Brain microvascular endothelial cell (primary cell): Measurements from ENCODE around the gene YWHAG.
A peak's percentile ranks its signal among the peaks of the same experiment; 100 is the strongest.

ENCODE experiments used
- DNase-seq: peaks from one replicate; pipeline ENCODE4 v3.0.0-alpha.2; 2020
- H3K27ac ChIP-seq: fragments of 250-450 bp; sonication (Bioruptor Pico); 2 replicates; pipeline ENCODE4 v1.5.1; 2020; ENCODE audit warnings: mild to moderate bottlenecking, moderate library complexity
- H3K27me3 ChIP-seq: fragments of 250-450 bp; sonication (Bioruptor Pico); replicated peaks from 2 replicates; pipeline ENCODE4 v1.5.1; 2020; ENCODE audit warnings: mild to moderate bottlenecking
- H3K36me3 ChIP-seq: fragments of 250-450 bp; sonication (Bioruptor Pico); replicated peaks from 2 replicates; pipeline ENCODE4 v1.5.1; 2020; ENCODE audit warnings: mild to moderate bottlenecking
- H3K4me3 ChIP-seq: 2 replicates; pipeline ENCODE4 v1.5.1; 2011; ENCODE audit warnings: low read depth, mild to moderate bottlenecking, control low read depth, low read length, moderate library complexity
- in situ Hi-C: cut with HindIII; loops from 2 replicates; pipeline ENCODE4 v1.10.0; 2017; ENCODE audit warnings: low sequenced_read_pairs, low pct_ligation_motif_present
- TF ChIP-seq, protein P1 (sequence below): IDR thresholded peaks from 2 replicates; pipeline ENCODE4 v1.5.1; 2011; ENCODE audit warnings: low read depth, mild to moderate bottlenecking, moderate library complexity, low read length, control low read depth, inconsistent platforms; ENCODE audit errors: missing control alignments

YWHAG gene

DNA sequence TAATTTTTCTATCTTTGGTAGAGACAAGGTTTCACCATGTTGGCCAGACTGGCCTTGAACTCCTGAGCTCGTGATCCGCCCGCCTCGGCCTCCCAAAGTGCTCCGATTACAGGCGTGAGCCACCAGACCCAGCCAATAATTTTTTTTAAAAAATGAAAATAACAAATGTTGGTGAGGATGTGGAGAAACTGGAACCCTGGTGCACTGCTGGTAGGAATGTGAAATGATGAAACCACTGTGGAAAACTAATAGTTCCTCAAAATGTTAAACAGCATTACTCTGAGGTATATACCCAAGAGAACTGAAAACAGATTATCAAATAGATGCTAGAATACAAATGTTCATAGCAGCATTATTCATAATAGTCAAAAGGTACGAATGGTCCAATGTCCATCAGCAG is 23.0 kb upstream of the YWHAG start:
- TF ChIP-seq, protein P1, sequence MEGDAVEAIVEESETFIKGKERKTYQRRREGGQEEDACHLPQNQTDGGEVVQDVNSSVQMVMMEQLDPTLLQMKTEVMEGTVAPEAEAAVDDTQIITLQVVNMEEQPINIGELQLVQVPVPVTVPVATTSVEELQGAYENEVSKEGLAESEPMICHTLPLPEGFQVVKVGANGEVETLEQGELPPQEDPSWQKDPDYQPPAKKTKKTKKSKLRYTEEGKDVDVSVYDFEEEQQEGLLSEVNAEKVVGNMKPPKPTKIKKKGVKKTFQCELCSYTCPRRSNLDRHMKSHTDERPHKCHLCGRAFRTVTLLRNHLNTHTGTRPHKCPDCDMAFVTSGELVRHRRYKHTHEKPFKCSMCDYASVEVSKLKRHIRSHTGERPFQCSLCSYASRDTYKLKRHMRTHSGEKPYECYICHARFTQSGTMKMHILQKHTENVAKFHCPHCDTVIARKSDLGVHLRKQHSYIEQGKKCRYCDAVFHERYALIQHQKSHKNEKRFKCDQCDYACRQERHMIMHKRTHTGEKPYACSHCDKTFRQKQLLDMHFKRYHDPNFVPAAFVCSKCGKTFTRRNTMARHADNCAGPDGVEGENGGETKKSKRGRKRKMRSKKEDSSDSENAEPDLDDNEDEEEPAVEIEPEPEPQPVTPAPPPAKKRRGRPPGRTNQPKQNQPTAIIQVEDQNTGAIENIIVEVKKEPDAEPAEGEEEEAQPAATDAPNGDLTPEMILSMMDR = peak; percentile 23
- Histone ChIP-seq H3K4me3 (no peak overlapping the region), H3K27ac (no peak overlapping the region), H3K27me3 (no peaks in the 10 kb centered on the region), H3K36me3 (no peaks in the 10 kb centered on the region)
- no peak for DNase-seq
- in situ Hi-C loops = no loop called here

DNA sequence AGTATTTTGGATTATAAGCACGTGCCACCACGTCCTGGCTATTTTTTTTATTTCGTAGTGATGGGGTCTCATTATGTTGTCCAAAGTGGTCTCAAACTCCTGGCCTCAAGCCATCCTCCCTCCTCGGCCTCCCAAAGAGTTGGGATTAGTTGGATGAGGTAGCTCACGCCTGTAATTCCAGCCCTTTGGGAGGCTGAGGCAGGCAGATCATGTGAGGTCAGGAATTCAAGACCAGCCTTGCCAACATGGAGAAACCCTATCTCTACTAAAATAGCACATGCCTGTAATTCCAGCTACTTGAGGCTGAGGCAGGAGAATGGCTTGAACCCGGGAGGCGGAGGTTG is 21.8 kb upstream of the YWHAG start:
- Histone ChIP-seq H3K27ac (peak overlapping the region; percentile 84), H3K36me3 (no peaks in the 10 kb centered on the region), H3K27me3 (no peaks in the 10 kb centered on the region), H3K4me3 (no peak overlapping the region)
- TF ChIP-seq, protein P1 = no peak
- no peak for DNase-seq
- in situ Hi-C loops = no loop called here

DNA sequence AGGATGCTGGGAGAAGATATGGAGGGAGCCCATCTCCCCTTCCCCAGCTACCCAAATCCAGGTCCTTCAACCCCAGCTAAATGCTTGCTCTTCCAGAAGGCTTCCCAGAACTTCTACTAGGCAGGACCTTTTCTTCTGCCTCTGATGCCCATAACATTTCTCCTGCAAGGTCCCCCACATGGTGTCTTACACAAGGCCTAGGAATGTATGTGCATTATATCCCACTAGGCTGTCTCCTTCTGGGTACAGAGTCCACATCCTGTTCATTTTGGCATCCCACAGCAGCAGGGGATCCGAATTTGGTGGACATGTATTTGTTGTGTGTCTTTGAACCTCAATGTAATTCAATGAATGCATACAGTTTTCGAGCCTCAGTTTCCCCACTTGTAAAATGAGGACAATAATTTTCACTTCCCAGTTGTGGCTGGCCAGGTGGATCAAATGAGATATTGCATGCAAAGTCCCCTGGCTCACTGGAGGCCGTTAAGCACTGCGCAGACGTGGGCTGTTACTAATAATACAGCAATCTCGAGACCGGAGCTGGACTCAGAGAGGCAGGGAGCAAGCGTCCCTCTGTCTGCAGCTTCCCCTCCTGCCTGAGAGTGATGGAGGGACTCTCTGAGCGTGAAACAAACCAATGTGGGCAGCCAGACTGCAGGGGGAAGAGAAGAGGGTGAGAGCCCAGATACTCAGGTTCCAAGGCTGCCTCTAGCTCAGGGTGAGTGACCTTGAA is 18.6 kb upstream of the YWHAG start:
- DNase-seq = no peak

DNA sequence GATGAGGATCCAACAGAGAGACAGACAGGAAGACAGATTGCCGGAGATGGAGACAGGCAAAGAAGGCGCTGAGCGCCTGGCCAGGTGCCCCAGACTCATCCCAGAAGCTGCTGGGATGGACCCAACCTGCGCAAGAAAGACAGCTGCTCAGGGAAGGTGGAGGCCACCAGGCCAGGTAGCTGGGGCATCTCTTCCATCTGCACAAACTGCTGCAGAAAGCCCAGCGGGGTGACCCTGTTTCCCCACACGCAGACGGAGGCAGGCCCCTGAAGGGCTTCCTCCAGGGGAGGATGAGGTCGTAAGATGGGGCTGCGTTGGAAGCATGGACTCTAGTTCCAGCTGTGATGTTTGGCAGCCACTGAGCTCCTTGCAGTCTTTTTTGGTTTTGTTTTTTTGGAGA is 16.5 kb upstream of the YWHAG start:
- TF ChIP-seq, protein P1 = no peak
- in situ Hi-C loops = no loop called here

More for the DNA sequence above, 18.6 kb upstream of the YWHAG start:
- H3K27me3 ChIP-seq = no peaks in the 10 kb centered on the region
- no peak overlapping the region for H3K4me3 ChIP-seq
- in situ Hi-C loops = no loop called here
- no peaks in the 10 kb centered on the region for H3K36me3 ChIP-seq
- TF ChIP-seq, protein P1 = no peak
- H3K27ac ChIP-seq = peak overlapping the region; percentile 17

DNA sequence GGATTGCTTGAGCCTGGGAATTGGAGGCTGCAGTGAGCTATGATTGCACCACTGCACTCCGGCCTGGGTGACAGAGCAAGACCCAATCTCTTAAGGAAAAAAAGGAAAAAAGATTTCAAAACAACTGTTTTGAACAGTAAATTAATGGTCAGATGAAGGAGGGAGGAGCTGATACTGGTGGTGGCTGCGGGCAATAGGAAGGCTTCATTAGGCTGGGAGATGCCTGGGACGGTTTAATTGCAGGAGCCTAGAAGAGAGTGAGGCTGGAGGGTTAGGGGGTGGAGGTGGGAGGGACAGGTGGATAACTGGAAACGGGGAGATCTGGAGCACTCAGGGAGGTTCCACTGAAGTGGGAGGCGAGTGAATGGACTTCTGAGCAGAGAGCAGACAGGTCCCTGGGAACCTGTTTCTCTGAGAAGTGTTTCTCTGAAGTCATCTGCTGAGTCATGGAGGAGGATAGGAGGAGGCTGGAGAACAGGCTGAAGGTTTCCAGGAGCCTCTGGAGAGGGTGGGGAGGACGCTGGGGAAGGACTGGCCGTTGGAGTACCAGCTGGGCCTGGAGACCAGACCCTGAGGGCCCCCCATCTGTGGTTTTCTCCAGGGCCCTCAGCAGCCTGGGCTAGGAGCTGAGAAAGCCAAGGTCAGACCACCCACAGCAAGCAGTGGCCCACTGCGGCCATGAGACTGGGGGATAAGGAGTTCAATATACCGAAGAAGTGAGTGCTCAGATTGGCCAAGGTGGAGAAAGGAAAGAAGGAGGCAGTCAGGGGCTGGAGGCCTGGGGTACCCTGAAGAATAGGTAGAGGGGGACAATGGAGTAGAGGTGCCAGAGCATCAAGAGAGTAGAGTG is 14.4 kb upstream of the YWHAG start:
- in situ Hi-C loops = no loop called here
- H3K27me3 ChIP-seq = no peaks in the 10 kb centered on the region
- H3K27ac ChIP-seq = peak overlapping the region; percentile 24
- TF ChIP-seq, protein P1 = no peak
- DNase-seq = peak; percentile 77
- H3K4me3 ChIP-seq = no peak overlapping the region
- no peaks in the 10 kb centered on the region for H3K36me3 ChIP-seq

More for the DNA sequence above, 16.5 kb upstream of the YWHAG start:
- no peak overlapping the region for H3K4me3 ChIP-seq
- H3K36me3 ChIP-seq = no peaks in the 10 kb centered on the region
- DNase-seq = no peak
- no peak overlapping the region for H3K27ac ChIP-seq
- no peaks in the 10 kb centered on the region for H3K27me3 ChIP-seq
